SK-N-SH (cell line): Measurements from ENCODE around the gene CES1. TPM values are rescaled to one million over a fixed set of nuclear protein-coding genes. Genes with fewer than 3 reads are reported as not detected.

Experiments
- CTCF ChIA-PET: fragments of 300-600, 350-600 bp; formaldehyde crosslinking; extraction: SDS; loops from one replicate; lab custom pipeline; 2021; lab: Yijun Ruan, JAX
- POLR2A ChIA-PET: fragments of 350-600 bp; sonication (Branson Sonifier 250); formaldehyde crosslinking; extraction: SDS; loops from one replicate; lab custom pipeline; 2020; ENCODE audit warnings: antibody characterized with exemption, inconsistent platforms; lab: Yijun Ruan, JAX
- DNase-seq: peaks from one replicate; pipeline ENCODE4 v3.0.0; 2012
- H2AFZ ChIP-seq: fragments of 200-600 bp; sonication (generic); 2 replicates; pipeline ENCODE4 v1.8.1; 2016; ENCODE audit warnings: antibody characterized with exemption, mild to moderate bottlenecking, low read depth
- H3F3A ChIP-seq: fragments of 200-600 bp; sonication (generic); replicated peaks from 2 replicates; pipeline ENCODE3; 2016; ENCODE audit warnings: antibody characterized with exemption, mild to moderate bottlenecking; ENCODE audit not compliant: insufficient read depth
- H3K27ac ChIP-seq, 2 experiments: fragments of 200-500 bp in 1 of 2; fragments of 200-600 bp in 1 of 2; sonication (Bioruptor generic) in 1 of 2; sonication (generic), shearing (Covaris generic) in 1 of 2; 2 replicates each; pipeline versions ENCODE4 v1.5.1 to v1.6.1; 2014 to 2016; ENCODE audit warnings: low read depth in 2 of 2, inconsistent platforms in 1 of 2, low read length in 1 of 2, mild to moderate bottlenecking in 1 of 2, mixed read lengths in 1 of 2
- H3K27me3 ChIP-seq: fragments of 200-600 bp; sonication (generic), shearing (Covaris generic); 2 replicates; pipeline ENCODE4 v1.6.1; 2016; ENCODE audit warnings: mixed run types; ENCODE audit not compliant: insufficient read depth
- H3K36me3 ChIP-seq, 2 experiments: fragments of 200-500 bp in 1 of 2; fragments of 200-600 bp in 1 of 2; sonication (Bioruptor generic) in 1 of 2; sonication (generic) in 1 of 2; replicated peaks in 1 of 2; 2 replicates each; pipeline versions ENCODE3 to v1.5.1; 2014 to 2016; ENCODE audit warnings: low read length in 1 of 2, mild to moderate bottlenecking in 1 of 2; ENCODE audit not compliant: insufficient read depth in 2 of 2, control insufficient read depth in 1 of 2
- H3K4me1 ChIP-seq, 2 experiments: fragments of 200-500 bp in 1 of 2; fragments of 200-600 bp in 1 of 2; sonication (Bioruptor generic) in 1 of 2; sonication (generic), shearing (Covaris generic) in 1 of 2; 2 replicates each; pipeline versions ENCODE4 v1.5.1 to v1.6.1; 2014 to 2016; ENCODE audit warnings: low read depth in 1 of 2, low read length in 1 of 2, mixed run types in 1 of 2; ENCODE audit not compliant: insufficient read depth in 2 of 2, control insufficient read depth in 1 of 2
- H3K4me2 ChIP-seq: fragments of 200-600 bp; sonication (generic), shearing (Covaris generic); 2 replicates; pipeline ENCODE4 v1.6.1; 2017; ENCODE audit warnings: mixed run types
- H3K4me3 ChIP-seq, 2 experiments: fragments of 200-500 bp in 1 of 2; fragments of 200-600 bp in 1 of 2; sonication (Bioruptor generic) in 1 of 2; sonication (generic), shearing (Covaris generic) in 1 of 2; 2 replicates each; pipeline versions ENCODE4 v1.5.1 to v1.8.1; 2014 to 2016; ENCODE audit warnings: low read depth in 2 of 2, inconsistent platforms in 1 of 2, low read length in 1 of 2, mild to moderate bottlenecking in 1 of 2, mixed read lengths in 1 of 2, moderate library complexity in 1 of 2
- H3K79me2 ChIP-seq: fragments of 200-600 bp; sonication (generic); 2 replicates; pipeline ENCODE4 v1.8.1; 2017; ENCODE audit warnings: mild to moderate bottlenecking; ENCODE audit not compliant: insufficient read depth
- H3K9ac ChIP-seq: fragments of 200-600 bp; sonication (generic); 2 replicates; pipeline ENCODE4 v1.6.1; 2017; ENCODE audit warnings: mixed run types
- H3K9me2 ChIP-seq: fragments of 200-600 bp; sonication (generic); 2 replicates; pipeline ENCODE4 v1.6.1; 2017; ENCODE audit warnings: mixed run types
- H3K9me3 ChIP-seq: fragments of 200-600 bp; sonication (generic); 2 replicates; pipeline ENCODE4 v1.6.1; 2017; ENCODE audit warnings: mixed run types, mild to moderate bottlenecking, moderate library complexity
- H4K20me1 ChIP-seq: fragments of 200-600 bp; sonication (generic); 2 replicates; pipeline ENCODE4 v1.6.1; 2017; ENCODE audit warnings: mild to moderate bottlenecking, mixed run types; ENCODE audit not compliant: insufficient read depth
- CHD2 ChIP-seq: fragments of 150-350 bp; IDR thresholded peaks from 2 replicates; pipeline ENCODE4 v1.6.1; 2018; ENCODE audit warnings: low read length; ENCODE audit not compliant: partially characterized antibody
- EP300 ChIP-seq, 2 experiments: IDR thresholded peaks; 2 replicates each; pipeline versions ENCODE4 v1.4.0 to v1.6.1; 2012; ENCODE audit warnings: borderline replicate concordance in 1 of 2, low read depth in 1 of 2, low read length in 1 of 2
- FOSL2 ChIP-seq: IDR thresholded peaks from 2 replicates; pipeline ENCODE4 v1.4.0; 2012; ENCODE audit warnings: low read depth, mild to moderate bottlenecking, moderate library complexity, borderline replicate concordance
- FOXJ3 ChIP-seq: sonication (generic); formaldehyde crosslinking; IDR thresholded peaks from 2 replicates; pipeline ENCODE4 v1.5.1; 2020; ENCODE audit warnings: mild to moderate bottlenecking, missing genetic modification reagents
- GABPA ChIP-seq: IDR thresholded peaks from 2 replicates; pipeline ENCODE4 v1.4.0; 2012; ENCODE audit warnings: low read depth, mild to moderate bottlenecking
- GATA2 ChIP-seq: sonication (generic); formaldehyde crosslinking; IDR thresholded peaks from 2 replicates; pipeline ENCODE4 v1.5.0; 2020; ENCODE audit warnings: mild to moderate bottlenecking, missing genetic modification reagents
- MEF2A ChIP-seq: IDR thresholded peaks from 2 replicates; pipeline ENCODE4 v1.4.0; 2012; ENCODE audit warnings: low read depth, borderline replicate concordance
- MXI1 ChIP-seq: IDR thresholded peaks from 2 replicates; pipeline ENCODE4 v1.6.1; 2012; ENCODE audit warnings: mild to moderate bottlenecking, low read depth, low read length, improper control_type of control experiment
- PBX3 ChIP-seq: IDR thresholded peaks from 2 replicates; pipeline ENCODE4; 2012
- RAD21 ChIP-seq: IDR thresholded peaks from 2 replicates; pipeline ENCODE4 v1.6.1; 2012; ENCODE audit warnings: mild to moderate bottlenecking, low read length
- RCOR1 ChIP-seq: fragments of 150-350 bp; IDR thresholded peaks from 2 replicates; pipeline ENCODE4 v1.6.1; 2017; ENCODE audit warnings: antibody characterized with exemption, low read length
- RFX5 ChIP-seq: IDR thresholded peaks from 2 replicates; pipeline ENCODE4 v1.6.1; 2012; ENCODE audit warnings: mild to moderate bottlenecking, improper control_type of control experiment, low read length
- RXRA ChIP-seq: IDR thresholded peaks from 2 replicates; pipeline ENCODE4 v1.4.0; 2012; ENCODE audit warnings: low read depth, mild to moderate bottlenecking, borderline replicate concordance
- TAF1 ChIP-seq: IDR thresholded peaks from 2 replicates; pipeline ENCODE4 v1.6.1; 2012; ENCODE audit warnings: low read depth, mild to moderate bottlenecking, low read length, moderate library complexity, borderline replicate concordance
- TCF12 ChIP-seq: IDR thresholded peaks from 2 replicates; pipeline ENCODE4 v1.4.0; 2012
- USF2 ChIP-seq: fragments of 150-350 bp; IDR thresholded peaks from 2 replicates; pipeline ENCODE4 v1.6.1; 2017; ENCODE audit warnings: antibody characterized with exemption, low read length, low read depth, borderline replicate concordance
- WGBS: methylation state at CpG from one replicate; pipeline ENCODE4 v1.1.6; 2017; ENCODE audit warnings: low lambda C conversion rate; 5-methylcytosine and 5-hydroxymethylcytosine counted together
- polyA plus RNA-seq, 3 experiments: library from polyadenylated mRNA; depleted of rRNA; stranded (reverse); fragments of >200 nt; gene quantifications; 2 replicates each; pipeline ENCODE4 v1.2.3, GENCODE V29; 2012
- TF ChIP-seq, protein P1 (sequence below): IDR thresholded peaks from 2 replicates; pipeline ENCODE4 v1.4.0; 2012; ENCODE audit warnings: low read depth, borderline replicate concordance
- TF ChIP-seq, protein P2 (sequence below): fragments of 150-350 bp; IDR thresholded peaks from 2 replicates; pipeline ENCODE4 v1.6.1; 2016; ENCODE audit warnings: mild to moderate bottlenecking, low read depth, low read length

CES1 gene
- polyA plus RNA-seq, 1 of the 3 experiments (the other 2 are of a cell fraction), result not detected

GRCh38 chr16:55822280-55822810 is 10.6 kb downstream of the CES1 start:
- no peak overlapping the region for H3K4me2 ChIP-seq
- no peaks in the 10 kb centered on the region for H3F3A ChIP-seq
- H3K9me2 ChIP-seq, result no peaks in the 10 kb centered on the region
- no peak overlapping the region for H2AFZ ChIP-seq
- TF ChIP-seq GABPA (no peak), MXI1 (no peak), CHD2 (no peak), EP300 (IDR thresholded peaks at IDR 0.05; ENCODE audit: borderline replicate concordance in 1 of 2, low read depth in 1 of 2, low read length in 1 of 2) (no peak)
- no peaks in the 10 kb centered on the region for H4K20me1 ChIP-seq
- no peaks in the 10 kb centered on the region for H3K27me3 ChIP-seq
- H3K27ac ChIP-seq, result no peak overlapping the region
- H3K9me3 ChIP-seq, result no peaks in the 10 kb centered on the region
- CTCF ChIA-PET, result no interaction called here
- H3K4me1 ChIP-seq, result no peaks in the 10 kb centered on the region
- no peaks in the 10 kb centered on the region for H3K79me2 ChIP-seq
- no peak overlapping the region for H3K9ac ChIP-seq
- H3K36me3 ChIP-seq, result no peaks in the 10 kb centered on the region
- no peak overlapping the region for H3K4me3 ChIP-seq
- POLR2A ChIA-PET, result no interaction called here
- 36% methylated on average over 3 of the region's 3 CpGs for WGBS
- no peak for DNase-seq

DNA sequence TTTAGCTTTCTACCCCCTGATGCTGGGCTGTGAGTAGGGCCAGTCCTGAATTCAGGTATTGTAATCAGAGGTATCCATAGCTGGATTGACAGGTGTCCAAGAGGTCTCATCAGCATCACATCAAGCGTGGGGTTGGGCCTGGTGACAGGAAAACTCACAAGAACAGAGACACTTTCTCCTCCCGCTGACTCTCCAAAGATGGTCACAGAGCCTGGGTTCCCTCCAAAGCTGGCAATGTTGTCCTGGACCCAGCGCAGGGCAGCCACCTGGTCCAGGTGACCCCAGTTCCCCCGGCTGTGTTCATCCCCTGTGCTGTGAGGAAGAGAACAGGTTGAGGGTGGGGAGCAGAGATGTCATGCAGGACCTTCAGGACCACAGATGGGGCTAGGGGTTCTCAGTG is 11.7 kb downstream of the CES1 start:
- Histone ChIP-seq H3K9me3 (no peaks in the 10 kb centered on the region), H3K4me1 (no peaks in the 10 kb centered on the region), H3K4me2 (no peak overlapping the region), H3K27me3 (no peaks in the 10 kb centered on the region), H3K27ac (no peak overlapping the region), H3F3A (no peaks in the 10 kb centered on the region), H3K9me2 (no peaks in the 10 kb centered on the region), H3K4me3 (no peak overlapping the region), H3K9ac (no peak overlapping the region), H3K79me2 (no peaks in the 10 kb centered on the region), H4K20me1 (no peaks in the 10 kb centered on the region), H3K36me3 (no peaks in the 10 kb centered on the region), H2AFZ (no peak overlapping the region)
- CTCF ChIA-PET, result no interaction called here
- POLR2A ChIA-PET, result no interaction called here
- no peak for TF ChIP-seq RXRA
- no peak for TF ChIP-seq RCOR1
- no peak for TF ChIP-seq MEF2A
- no peak for TF ChIP-seq GATA2
- TF ChIP-seq FOSL2, result no peak
- no peak for DNase-seq
- WGBS, result 21% methylated on average over 4 of the region's 4 CpGs

DNA sequence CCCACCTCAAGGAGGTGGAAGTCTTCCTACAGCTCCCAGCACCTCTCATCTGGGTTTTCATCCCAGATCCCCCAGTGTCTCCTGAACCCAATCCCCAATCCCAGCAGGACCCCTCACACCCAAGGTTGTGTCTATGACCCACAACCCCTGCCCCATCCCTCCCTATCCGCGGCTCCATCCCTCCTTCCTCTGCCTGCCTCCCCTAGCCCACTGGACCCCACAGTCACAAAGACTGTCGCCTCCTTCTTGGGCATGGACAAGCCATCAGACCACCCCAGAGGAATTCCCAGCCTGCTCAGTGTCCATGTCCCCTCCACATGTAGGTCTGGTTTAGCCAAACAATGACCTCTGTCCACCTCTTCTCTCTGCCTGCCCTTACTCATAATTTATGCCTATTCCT is 12.3 kb downstream of the CES1 start:
- Histone ChIP-seq H3K36me3 (no peaks in the 10 kb centered on the region), H3F3A (no peaks in the 10 kb centered on the region), H3K27ac (no peak overlapping the region), H3K4me1 (no peaks in the 10 kb centered on the region), H2AFZ (no peak overlapping the region), H3K27me3 (no peaks in the 10 kb centered on the region), H3K9ac (no peak overlapping the region), H3K9me2 (no peaks in the 10 kb centered on the region), H3K79me2 (no peaks in the 10 kb centered on the region), H3K9me3 (no peaks in the 10 kb centered on the region), H3K4me2 (no peak overlapping the region), H3K4me3 (no peak overlapping the region), H4K20me1 (no peaks in the 10 kb centered on the region)
- POLR2A ChIA-PET, result no interaction called here
- CTCF ChIA-PET, result interaction anchor here (1.1 kb wide), 1 partner anchor 86 kb away, joined by 3 read pairs; no protein-coding TSS in a partner anchor
- whole genome bisulfite sequencing, result 47% methylated on average over 3 of the region's 3 CpGs
- DNase-seq, result no peak
- no peak for TF ChIP-seq TCF12
- TF ChIP-seq RAD21, result no peak
- TF ChIP-seq FOSL2, result no peak
- no peak for TF ChIP-seq RXRA
- no peak for TF ChIP-seq FOXJ3
- TF ChIP-seq TAF1, result no peak
- no peak for TF ChIP-seq USF2
- TF ChIP-seq, protein P1, sequence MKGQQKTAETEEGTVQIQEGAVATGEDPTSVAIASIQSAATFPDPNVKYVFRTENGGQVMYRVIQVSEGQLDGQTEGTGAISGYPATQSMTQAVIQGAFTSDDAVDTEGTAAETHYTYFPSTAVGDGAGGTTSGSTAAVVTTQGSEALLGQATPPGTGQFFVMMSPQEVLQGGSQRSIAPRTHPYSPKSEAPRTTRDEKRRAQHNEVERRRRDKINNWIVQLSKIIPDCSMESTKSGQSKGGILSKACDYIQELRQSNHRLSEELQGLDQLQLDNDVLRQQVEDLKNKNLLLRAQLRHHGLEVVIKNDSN, result no peak
- no peak for TF ChIP-seq RFX5
- TF ChIP-seq MEF2A, result no peak
- TF ChIP-seq, protein P2, sequence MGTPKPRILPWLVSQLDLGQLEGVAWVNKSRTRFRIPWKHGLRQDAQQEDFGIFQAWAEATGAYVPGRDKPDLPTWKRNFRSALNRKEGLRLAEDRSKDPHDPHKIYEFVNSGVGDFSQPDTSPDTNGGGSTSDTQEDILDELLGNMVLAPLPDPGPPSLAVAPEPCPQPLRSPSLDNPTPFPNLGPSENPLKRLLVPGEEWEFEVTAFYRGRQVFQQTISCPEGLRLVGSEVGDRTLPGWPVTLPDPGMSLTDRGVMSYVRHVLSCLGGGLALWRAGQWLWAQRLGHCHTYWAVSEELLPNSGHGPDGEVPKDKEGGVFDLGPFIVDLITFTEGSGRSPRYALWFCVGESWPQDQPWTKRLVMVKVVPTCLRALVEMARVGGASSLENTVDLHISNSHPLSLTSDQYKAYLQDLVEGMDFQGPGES, result no peak
- no peak for TF ChIP-seq PBX3
